Stimulated activated CD8-positive, alpha-beta memory T cell treated with anti-CD3 and anti-CD28 coated beads, Interleukin-12 subunit alpha, Interleukin-12 subunit beta, amount 100 ng/mL, for 1 hour (primary cell): ENCODE results near the gene LDLRAD3.
A peak's percentile ranks its signal among the peaks of the same experiment; 100 is the strongest.

ENCODE experiments used
- DNase-seq: peaks from one replicate; pipeline ENCODE4 v3.0.0-alpha.2; 2020; ENCODE audit warnings: low read depth

The LDLRAD3 gene

GRCh38 chr11:36240173-36240572 lies 296.3 kb downstream of the LDLRAD3 start:
- no peak for DNase-seq

- DNase-seq, result no peak
Measured at GRCh38 chr11:36240801-36241200, 296.9 kb downstream of the LDLRAD3 start.

DNA sequence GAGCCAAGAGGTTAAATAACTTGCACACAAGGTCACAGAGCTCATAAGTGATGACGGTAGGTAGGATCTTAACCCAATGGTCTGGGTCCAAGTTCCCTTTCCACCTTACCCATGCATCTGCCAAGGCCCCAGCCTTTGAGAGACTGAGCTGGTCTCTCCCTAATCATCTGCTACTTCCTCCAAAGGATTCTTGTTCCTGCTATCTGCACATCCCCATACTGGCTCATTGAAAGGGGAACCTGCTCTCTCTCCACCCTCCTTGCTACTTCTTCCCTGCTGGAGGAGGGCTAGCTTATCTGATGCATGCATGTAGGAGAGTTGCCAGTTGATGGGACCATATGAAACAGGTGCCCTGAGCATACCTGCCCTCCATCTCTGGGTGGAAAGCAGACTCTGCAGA lies 297.6 kb downstream of the LDLRAD3 start:
- DNase-seq, result no peak

DNA sequence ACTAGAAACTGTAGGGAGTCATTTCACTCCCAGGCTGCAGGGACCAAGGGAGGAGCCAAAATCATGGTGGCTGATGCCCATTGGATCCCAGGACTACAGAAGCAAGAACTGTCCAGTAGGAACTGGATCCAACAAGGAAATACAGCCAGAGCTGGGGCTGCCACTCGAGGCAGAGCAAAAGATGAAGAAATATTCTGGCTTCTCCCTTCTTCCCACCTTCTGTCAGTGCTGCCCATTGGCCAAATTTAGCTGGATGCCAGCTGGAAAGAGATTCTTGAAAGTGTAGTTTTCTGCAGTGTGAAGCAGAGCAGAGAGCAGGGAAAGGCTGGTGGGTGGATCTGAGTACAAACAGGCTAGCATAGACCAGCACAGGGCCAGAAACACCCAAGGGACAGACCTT lies 299.8 kb downstream of the LDLRAD3 start:
- DNase-seq, result no peak

- DNase-seq, result no peak
Measured at GRCh38 chr11:36247493-36247892, 303.6 kb downstream of the LDLRAD3 start.

GRCh38 chr11:36248436-36248835 lies 304.6 kb downstream of the LDLRAD3 start:
- DNase-seq, result no peak

- no peak for DNase-seq
Measured at GRCh38 chr11:36249246-36249645, 305.4 kb downstream of the LDLRAD3 start.

GRCh38 chr11:36251823-36252222 lies 308.0 kb downstream of the LDLRAD3 start:
- no peak for DNase-seq

GRCh38 chr11:36253238-36253637 lies 309.4 kb downstream of the LDLRAD3 start:
- DNase-seq, result no peak

DNA sequence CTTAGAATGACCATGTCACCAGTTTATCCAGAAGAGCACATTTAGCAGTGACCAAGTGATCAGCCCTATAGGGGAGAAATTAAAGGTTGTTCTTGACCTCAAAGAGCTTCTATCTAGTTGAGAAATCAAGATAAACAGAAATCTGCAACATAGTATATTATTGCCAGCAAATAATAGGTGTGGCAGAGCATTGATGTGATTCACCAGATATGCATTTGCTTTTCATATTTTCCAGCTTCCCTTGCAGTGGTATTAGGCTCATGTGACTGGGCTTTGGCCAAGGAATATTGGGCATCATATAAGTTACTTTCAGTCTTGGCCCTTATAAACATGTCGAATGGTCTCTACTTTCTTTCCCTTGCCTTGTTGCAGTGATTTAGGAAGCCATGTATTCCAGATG lies 310.9 kb downstream of the LDLRAD3 start:
- DNase-seq, result no peak

DNA sequence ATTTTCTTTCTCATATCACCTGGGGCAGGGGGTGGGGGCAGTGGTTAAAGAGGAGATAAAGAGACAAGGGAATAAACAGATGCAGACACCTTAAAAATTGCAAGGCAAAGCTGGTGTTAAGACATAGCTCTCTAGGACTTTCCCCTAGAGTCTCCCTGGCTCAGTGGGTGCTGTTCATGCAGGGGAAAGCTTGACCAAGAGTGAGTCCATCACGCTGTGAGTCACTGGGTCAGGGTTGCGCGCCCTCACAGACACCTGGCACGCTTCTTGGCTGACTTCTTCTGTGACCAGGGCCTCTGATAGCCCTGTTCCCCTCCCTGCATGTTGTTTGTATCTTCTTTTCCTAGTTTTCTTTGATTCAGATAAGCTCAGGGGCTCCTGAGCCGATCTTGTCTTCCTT lies 313.5 kb downstream of the LDLRAD3 start:
- DNase-seq, result no peak

- DNase-seq, result no peak
Measured at GRCh38 chr11:36258730-36259360, 315.0 kb downstream of the LDLRAD3 start.

- no peak for DNase-seq
Measured at GRCh38 chr11:36261094-36261493, 317.2 kb downstream of the LDLRAD3 start.

- DNase-seq, result no peak
Measured at GRCh38 chr11:36264011-36264972, 320.4 kb downstream of the LDLRAD3 start.

DNA sequence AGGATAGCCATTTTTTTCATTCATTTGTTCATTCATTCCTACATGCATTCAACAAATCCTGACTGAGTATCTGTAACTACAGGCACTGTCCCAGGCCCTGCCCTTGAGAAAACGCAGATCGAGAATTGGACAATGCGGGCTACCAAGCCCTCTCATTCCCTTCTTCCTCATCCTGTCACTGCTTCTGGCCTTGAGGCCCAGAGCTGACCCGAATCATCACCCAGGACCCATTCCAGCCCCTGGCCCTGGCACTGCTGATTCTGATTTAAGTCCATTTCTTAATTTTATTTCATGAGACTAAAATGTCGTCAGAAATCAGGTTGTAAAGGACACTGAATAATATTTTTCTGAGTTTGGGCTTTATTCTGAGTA lies 321.1 kb downstream of the LDLRAD3 start:
- no peak for DNase-seq

DNA sequence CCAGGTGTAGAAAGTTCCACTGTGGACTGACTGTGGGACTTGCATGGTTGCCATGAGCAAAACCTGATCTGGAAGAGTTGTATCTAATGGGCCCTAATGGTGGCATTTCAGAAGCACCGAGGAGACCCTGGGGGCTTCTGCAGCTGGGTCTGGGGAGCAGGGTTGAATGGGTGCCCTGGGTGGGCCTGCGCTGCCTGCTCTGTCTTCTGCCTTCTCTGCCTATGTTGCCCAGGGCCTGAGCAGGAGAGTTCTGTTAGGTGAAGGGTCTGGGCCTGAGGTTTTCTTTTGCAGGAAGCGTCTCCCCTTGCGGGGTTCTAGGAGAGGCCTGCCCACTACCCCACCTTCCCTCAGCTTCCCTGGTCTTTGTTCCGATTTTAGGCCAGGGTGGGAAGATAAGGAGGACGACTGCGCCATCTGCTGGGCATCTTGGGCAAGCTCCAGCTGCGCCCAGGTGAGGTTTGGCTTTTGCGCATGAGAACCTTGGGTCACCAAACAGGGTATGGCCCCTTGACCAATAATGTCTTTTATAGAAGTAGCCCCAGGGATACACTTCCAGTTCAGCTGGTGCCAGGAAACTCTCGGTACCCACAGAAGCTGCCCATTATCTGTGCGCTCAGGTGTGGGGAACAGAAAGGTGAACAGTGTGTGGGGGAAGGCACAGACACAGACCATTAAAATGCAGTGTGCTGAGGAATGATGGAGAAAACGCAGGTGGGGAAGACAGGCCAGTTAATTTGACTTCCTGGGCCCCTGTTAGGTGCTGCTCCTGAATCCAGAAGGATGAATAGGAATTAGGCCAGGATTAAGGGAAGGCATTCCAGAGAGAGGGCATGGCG lies 322.1 kb downstream of the LDLRAD3 start:
- peak; percentile 18 for DNase-seq

- DNase-seq, result no peak
Measured at GRCh38 chr11:36266767-36267166, 322.9 kb downstream of the LDLRAD3 start.

DNA sequence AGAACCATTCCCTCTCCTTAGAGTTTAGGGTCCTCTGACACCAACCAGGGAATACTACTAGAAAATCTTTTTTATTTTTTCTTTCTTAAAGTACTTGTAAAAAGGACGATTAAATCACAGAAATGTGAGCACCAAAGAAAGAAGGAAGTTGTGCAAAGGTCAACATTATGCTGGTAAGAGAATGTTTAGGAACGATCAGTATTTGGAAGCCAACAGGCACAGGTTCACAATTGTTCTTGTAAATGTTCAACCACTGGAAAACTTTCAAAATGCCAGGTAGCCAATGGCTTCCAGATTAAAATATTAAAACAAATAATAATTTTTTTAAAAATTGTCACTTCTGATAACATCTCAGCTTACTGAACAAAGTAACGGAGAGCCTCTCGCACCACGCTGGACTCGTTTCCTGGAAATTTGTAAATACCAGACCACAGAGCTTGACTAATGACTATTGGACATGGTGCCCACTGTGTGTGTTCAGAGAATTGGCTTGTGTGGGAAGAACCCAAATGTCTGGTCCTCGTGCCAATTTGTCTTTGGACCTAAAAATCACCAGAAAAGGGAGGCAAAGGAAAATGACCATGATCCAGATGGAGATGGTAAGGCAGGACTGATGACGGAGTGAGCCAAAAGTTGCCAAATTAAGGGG lies 324.6 kb downstream of the LDLRAD3 start:
- DNase-seq, result no peak

DNA sequence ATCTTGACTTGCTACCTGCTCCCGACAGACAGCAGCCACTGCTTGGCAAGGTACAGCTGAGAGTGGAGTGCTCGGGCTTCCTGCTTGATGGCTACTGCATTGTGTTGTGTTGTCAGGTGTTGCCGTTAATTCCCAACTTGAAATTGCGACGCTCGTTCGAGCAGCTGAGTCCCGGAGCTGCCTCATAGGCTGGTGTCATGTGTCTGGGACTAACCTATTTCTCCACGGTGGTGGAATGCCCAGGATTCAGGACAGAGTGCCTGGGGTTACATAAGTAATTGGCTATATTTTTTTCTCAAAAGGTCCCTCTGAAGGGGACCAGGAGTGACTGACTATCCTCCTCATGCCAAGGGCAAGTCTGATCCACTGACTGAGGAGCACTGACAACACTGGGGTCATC lies 326.8 kb downstream of the LDLRAD3 start:
- DNase-seq, result no peak

DNA sequence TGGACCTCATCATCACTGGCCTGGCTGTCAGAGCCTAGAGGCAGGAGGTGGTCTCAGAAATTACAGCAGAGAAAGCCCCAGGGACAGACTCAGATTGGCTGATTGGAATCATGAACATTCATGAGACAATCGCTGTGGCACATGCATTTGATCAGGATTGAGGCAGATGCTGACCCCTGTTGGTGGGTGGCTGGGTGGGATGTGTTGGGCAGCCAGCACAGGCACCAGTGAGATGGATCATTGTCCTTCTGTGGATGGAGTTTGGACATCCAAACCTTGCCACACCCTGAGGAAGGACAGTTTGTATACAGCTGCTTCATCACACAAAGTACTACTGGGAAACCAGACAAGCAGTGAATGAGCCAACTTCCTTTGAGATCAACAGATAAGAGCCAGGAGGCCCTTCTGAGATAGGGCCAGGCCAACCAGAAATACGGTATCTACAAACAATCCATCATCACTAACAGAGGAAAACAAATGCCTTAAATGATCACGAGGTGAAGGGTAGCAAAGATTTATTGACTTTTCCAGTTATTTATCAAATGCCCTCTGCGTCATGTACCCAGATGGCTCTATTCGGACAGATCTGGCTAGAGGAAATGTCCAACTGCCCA lies 328.0 kb downstream of the LDLRAD3 start:
- no peak for DNase-seq

- DNase-seq, result no peak
Measured at GRCh38 chr11:36273110-36273509, 329.2 kb downstream of the LDLRAD3 start.

DNA sequence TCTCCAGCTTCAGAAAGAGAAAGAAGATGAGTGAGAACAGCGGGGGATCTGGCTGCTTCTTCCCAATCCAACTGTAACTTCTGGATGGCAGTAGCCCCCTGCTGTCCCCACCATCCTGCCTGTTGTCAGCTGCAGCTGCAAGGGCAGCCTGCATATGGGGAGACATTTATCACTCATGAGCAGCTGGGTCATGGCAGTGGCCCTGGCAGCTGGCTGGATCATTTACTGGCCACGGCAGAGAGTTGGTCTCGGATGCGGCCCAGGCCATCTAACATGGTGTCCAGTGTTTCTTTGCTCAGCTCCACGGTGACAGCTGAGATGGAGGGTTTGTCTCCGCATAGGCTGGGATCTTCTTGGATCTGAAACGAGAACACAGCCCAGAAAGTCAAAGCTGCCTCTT lies 330.6 kb downstream of the LDLRAD3 start:
- DNase-seq, result no peak
